ENCODE measurements around the gene ING1.
"Not testable (repeated sequence)": the region's sequence is repeated elsewhere in the genome, so short reads cannot be mapped to it uniquely, and the experiment has no call there.

ING1 gene

GRCh38 chr13:110719036-110719710 is 5.7 kb downstream of the ING1 start:
- no peak for DNase-seq

DNA sequence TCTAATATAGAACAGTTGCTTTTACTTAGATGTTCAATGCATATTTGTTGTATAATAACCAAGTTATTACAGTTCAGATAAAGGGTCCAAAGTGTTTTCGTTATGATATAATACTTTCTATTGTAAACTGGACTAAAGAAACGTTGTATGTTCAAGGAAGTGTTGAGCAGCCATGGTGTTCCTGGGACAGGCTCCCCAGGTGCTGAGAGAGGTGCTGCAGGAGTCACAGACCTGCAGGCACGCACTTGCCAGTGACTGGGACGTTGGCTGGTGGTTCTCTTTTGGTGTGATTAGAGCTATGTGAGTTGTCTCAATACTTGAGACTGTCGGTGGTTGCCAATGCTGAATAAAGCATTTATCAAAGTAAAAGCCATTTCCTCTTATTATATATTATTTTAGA is 9.5 kb downstream of the ING1 start:
- no peak for DNase-seq

DNA sequence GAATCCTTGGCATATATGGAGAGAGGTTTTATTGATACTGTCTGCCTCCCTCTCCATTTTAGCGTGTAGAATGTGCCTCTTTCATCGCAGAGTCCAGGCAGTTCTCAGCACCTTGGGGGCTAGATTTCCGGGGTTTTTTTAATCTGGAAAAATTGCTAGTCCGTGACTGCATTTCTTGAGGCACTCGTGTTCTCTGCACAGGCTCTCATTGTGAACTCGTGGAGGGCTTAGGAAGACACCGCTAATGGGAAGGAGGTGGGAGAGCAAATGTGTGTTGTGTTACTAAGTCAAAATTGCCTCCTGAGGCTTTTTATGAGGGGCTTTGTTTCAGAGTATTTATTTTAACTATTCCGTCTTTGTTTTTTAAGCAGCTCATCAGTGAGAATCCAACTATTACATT is 10.1 kb downstream of the ING1 start:
- no peak for DNase-seq

- not testable (repeated sequence) for DNase-seq
These were observed 12.7 kb downstream of the ING1 start for GRCh38 chr13:110726153-110726552.

DNA sequence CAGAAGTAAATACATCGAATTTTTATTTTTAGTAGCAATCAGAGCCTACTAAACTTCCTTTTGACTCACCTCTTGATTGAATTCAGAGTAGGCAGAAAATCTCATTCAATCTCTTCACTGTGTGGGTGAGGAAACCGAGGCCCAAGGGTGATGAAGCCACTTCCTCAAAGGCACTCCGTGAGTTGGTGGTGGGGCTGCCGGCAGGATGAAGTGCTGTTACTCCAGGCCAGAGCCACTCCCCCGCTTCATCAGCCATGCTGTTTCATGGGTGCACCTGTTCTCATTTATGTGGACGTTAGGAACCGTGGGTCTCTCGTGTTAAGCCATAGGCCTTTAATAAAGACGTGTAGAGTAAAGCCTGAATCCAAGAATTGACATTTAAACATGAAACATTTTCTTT is 13.2 kb downstream of the ING1 start:
- peak; percentile 90 for DNase-seq

DNA sequence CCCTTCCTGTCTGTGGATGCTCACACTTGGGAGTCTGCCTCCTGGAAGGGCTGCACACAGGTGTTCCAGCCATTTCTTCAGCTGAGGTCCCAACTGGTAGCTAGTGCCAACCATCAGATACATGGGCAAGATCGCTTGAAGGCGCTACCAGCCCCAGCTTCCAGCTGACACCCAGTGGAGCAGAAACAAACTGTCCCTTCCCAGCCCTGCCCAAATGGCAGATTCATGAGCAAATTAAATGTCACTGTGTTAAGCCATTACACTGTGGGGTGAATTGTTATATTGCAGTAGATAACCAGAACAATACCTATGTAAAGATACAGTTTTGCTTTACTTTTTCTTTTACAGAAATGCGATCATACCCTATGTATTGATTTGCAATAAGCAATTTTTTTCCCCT is 17.6 kb downstream of the ING1 start:
- no peak for DNase-seq

GRCh38 chr13:110734561-110734960 is 21.1 kb downstream of the ING1 start:
- no peak for DNase-seq

DNA sequence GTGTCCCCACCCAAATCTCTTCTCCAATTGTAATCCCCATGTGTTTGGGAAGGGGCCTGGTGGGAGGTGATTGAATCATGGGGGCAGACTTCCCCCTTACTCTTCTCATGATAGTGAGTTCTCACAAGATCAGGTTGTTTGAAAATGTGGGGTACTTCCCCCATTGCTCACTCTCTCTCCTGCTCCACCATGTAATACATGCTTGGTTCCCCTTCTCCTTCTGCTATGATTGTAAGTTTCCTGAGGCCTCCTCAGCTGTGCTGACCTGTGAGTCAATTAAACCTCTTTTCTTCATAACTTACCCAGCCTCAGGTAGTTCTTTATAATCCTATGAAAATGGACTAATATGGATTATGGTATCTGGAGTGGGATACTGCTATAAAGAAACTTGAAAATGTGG is 24.1 kb downstream of the ING1 start:
- no peak for DNase-seq

DNA sequence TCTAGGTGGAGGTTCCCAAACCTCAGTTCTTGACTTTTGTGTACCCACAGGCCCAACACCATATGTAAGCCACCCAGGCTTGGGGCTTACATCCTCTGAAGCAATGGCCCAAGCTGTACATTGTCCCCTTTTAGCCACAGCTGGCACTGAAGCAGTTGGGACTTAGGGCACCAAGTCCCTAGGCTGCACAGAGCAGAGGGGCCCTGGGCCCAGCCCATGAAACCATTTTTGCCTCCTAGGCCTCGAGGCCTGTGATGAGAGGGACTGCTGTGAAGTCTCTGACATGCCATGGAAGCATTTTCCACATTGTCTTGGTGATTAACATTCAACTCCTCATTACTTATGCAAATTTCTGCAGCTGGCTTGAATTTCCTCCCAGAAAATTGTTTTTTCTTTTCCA is 30.2 kb downstream of the ING1 start:
- DNase-seq: no peak

DNA sequence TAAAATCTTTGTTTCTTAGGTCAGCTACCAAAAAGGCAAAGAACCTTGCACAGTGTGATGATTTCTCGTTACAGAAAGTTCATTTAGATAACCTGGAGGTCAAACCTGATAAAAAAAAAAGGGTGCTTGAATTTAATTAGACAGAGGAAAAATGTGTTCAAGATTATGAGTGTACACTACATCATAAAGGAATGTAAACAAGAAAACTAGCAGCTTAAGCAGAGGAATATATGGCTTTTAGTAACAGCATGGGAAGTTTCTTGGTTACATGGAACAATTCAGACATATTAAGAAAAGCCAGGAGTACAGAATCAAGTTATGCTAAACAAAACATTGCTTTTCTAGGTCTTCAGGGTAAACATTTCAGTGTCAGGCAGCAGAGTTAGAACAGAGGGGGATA is 32.9 kb downstream of the ING1 start:
- DNase-seq: no peak

DNA sequence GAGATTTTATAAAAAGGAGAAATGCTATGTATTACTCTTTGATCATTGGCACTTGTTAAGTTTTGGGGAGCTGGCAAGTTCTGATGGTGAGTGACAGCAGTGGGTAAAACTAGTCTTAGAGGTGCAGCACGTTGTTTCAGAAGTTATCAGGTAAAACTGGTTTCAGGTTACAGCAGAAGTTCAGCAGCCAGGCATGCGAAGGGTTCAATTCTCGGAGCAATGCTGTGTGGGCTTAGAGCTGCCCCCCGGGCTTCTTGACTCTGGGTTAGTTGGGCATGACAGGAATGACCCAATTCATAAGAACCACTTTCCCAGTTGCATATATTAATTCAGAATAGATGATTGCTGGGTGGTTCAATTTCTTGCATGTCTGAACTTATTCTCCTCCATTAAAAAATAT is 34.8 kb downstream of the ING1 start:
- no peak for DNase-seq

DNA sequence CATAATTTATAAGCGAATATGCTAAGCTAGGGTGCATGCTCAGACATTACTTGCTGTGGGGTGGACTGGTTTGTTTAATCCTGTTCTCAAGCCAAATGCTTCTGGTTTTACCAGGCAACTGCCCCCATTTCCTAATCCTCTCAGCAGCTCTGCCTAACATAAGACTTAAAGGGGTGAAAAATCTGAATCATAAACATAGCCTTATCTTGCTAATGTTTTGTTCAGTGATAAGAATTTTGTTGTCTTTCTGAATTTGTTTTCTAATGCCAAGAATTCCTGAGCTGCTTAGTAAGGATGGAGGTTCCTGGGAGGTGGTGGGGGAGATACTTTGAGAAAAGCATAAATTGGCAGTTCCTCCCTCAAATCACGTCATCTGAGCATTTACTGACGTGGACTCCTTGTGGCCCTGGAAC is 42.7 kb downstream of the ING1 start:
- no peak for DNase-seq

GRCh38 chr13:110757296-110757695 is 43.8 kb downstream of the ING1 start:
- DNase-seq: no peak

GRCh38 chr13:110758195-110758805 is 44.8 kb downstream of the ING1 start:
- no peak for DNase-seq

- DNase-seq: no peak
These were observed 46.2 kb downstream of the ING1 start for GRCh38 chr13:110759710-110760109.

DNA sequence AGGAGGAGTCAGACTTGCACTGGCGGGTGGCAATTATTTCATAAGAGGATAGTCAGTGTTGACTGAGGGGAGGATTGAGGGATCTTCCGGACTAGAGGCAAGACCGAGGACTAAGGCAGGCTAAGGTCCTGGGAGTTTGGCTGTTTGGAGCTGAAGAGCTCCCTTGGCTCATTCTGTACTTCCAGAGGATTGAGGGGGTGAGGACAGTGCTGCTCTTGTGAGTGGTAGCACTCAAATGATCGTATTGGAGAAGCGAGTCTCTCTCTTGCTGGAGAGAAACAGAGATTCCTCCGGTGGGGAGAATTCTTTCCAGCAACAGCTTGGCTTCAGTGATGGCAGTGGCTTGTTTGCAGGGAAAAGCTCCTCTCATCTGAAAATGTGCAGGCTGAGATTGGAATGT is 47.1 kb downstream of the ING1 start:
- no peak for DNase-seq

- no peak for DNase-seq
These were observed 53.4 kb downstream of the ING1 start for GRCh38 chr13:110766671-110767430.

DNA sequence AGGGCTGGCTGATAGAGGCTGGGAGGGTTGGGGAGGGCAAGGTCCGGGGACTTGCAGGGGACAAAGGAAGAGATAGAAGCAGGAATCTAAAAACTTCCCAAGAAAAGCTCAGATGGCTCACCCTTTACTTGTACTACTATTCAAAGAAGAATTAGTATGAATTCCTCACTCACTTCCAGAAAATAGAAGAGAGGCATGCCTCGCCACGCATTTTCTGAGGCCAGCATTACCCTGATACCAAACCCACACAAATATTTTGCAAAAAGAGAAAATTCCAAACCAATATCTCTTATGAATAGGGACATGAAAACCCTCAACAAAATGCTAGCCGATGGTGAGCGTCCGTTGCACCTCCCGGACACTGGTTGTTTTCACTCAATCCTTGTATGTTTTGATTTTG is 54.0 kb downstream of the ING1 start:
- no peak for DNase-seq

DNA sequence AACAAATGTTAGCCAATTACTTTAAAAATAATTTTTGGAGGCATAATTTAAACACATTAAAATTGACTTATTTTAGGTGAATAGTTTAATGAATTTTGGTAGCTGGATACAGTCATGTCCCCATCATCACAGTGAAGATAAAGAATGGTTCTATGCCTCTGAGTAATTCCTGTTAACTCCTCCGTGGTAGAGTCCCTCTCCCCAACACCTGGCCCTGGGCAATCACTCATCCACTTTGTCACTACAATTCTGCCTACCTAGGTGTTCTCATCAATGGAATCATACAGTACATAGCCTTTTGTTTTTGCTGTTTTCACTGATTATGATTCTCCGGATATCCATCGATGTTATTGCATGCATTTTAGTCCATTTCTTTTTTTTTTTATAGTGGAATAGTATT is 55.6 kb downstream of the ING1 start:
- no peak for DNase-seq

- no peak for DNase-seq
These were observed 57.2 kb downstream of the ING1 start for GRCh38 chr13:110770678-110771077.

DNA sequence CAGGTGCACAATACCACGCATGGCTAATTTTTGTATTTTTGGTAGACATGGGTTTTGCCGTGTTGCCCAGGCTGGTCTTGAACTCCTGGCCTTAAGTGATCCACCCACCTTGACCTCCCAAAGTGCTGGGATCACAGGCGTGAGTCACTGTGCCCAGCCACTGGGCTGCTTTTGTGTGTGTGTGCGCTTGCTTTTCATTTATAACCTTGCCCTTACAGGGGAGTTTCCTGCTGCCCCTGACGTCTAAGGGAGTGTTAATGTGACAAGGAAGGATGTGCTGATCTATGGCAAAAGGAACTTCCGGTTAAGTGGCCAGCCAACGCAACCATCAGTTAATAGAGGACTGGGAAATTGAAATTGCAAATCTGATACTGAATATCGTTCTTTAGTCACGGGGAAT is 57.7 kb downstream of the ING1 start:
- no peak for DNase-seq

GRCh38 chr13:110772091-110772984 is 58.8 kb downstream of the ING1 start:
- no peak for DNase-seq

Data from GF-D8 (cell line).